AG10803 (cell line): ENCODE results near the gene CACNB2.
A peak's percentile ranks its signal among the peaks of the same experiment; 100 is the strongest.

Source experiments
- DNase-seq: peaks from one replicate; pipeline ENCODE4 v3.0.0; 2010; ENCODE audit warnings: low read depth
- H3K4me3 ChIP-seq: 2 replicates; pipeline ENCODE4 v1.5.1; 2011; ENCODE audit warnings: mild to moderate bottlenecking, low read length, control low read depth
- TF ChIP-seq, protein P1 (sequence below): conservative IDR thresholded peaks from 2 replicates; pipeline ENCODE4 v1.5.1; 2011; ENCODE audit warnings: mild to moderate bottlenecking, low read length, control low read depth, inconsistent platforms

The CACNB2 gene

GRCh38 chr10:18332048-18332447, 191.8 kb downstream of the CACNB2 start:
- no peak for DNase-seq
- TF ChIP-seq, protein P1, sequence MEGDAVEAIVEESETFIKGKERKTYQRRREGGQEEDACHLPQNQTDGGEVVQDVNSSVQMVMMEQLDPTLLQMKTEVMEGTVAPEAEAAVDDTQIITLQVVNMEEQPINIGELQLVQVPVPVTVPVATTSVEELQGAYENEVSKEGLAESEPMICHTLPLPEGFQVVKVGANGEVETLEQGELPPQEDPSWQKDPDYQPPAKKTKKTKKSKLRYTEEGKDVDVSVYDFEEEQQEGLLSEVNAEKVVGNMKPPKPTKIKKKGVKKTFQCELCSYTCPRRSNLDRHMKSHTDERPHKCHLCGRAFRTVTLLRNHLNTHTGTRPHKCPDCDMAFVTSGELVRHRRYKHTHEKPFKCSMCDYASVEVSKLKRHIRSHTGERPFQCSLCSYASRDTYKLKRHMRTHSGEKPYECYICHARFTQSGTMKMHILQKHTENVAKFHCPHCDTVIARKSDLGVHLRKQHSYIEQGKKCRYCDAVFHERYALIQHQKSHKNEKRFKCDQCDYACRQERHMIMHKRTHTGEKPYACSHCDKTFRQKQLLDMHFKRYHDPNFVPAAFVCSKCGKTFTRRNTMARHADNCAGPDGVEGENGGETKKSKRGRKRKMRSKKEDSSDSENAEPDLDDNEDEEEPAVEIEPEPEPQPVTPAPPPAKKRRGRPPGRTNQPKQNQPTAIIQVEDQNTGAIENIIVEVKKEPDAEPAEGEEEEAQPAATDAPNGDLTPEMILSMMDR: no peak
- H3K4me3 ChIP-seq: no peak overlapping the region

- no peak overlapping the region for H3K4me3 ChIP-seq
- no peak for DNase-seq
Observed at GRCh38 chr10:18332484-18332883, 192.3 kb downstream of the CACNB2 start.

DNA sequence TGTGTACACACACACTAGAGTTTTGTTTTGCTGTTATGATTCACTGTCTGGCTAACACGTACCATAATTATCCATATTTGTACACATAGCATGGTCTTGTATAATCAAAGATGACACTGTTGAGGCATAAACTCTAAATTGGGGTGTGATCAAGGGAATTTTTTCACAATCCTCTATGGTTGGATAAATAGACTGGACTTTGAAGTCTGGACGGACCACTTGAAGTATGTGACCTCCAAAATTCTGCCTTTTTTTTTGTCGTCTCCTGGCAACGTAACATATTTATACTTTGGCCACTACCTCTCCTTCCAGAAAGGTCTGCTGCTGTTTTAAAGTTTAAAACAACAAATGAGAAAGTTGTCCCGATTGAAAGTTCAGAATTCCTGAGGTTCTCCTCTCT, 193.4 kb downstream of the CACNB2 start:
- TF ChIP-seq, protein P1: no peak
- peak; percentile 22 for DNase-seq
- H3K4me3 ChIP-seq: no peak overlapping the region

More at GRCh38 chr10:18332484-18332883, 192.3 kb downstream of the CACNB2 start:
- TF ChIP-seq, protein P1: no peak

GRCh38 chr10:18334116-18334867, 194.1 kb downstream of the CACNB2 start:
- no peak overlapping the region for H3K4me3 ChIP-seq
- TF ChIP-seq, protein P1: no peak
- no peak for DNase-seq

DNA sequence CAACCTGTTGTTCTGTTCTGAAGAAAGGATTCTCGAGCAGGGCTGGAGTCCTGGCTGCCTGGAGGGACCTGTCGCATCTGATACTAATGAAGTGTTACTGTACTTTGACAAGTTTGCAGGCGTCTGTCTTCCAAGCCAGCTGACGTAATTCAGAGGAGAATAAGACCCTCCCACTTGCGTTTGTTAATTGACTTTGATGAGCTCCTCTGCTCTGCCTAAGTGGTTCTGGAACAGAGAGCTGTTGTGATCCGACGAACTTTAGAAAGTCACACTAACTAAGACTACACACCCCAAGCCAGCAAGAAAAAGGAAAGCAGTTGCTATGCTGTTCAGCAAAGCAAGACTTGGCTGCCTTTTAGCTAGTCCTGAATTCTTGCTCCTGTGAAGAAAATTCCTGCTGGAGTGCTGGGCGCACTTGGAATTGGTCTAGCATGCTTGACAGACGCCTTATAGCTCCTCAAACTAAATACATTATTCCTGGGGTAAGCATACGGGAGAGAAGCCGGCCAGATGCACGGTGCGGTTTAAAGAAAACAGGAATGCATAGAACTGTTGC, 200.3 kb downstream of the CACNB2 start:
- H3K4me3 ChIP-seq: peak overlapping the region; percentile 9
- TF ChIP-seq, protein P1: no peak
- DNase-seq: peak; percentile 9

DNA sequence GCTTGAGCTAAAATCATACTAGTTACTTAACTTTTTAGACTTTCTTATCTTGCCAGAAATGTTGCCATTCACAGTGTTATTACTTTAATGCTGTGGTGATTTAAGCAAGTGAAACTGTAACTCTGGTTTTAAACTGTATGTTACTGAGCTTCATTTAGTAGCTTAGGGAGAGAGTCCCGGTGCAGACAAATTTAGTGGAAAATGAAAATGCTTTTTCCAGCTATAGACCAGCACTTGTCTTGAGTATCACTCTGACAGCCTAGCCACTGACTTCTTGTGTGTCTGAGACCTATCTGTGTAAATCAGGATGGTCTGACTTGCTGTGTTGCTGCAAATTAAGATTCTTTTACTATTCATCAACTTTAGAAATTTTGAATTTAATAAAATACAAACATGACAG, 200.8 kb downstream of the CACNB2 start:
- TF ChIP-seq, protein P1: no peak
- peak overlapping the region; percentile 9 for H3K4me3 ChIP-seq
- DNase-seq: no peak

GRCh38 chr10:18343573-18343972, 203.3 kb downstream of the CACNB2 start:
- no peak for DNase-seq
- TF ChIP-seq, protein P1: no peak

More at GRCh38 chr10:18343573-18343972, 203.3 kb downstream of the CACNB2 start:
- H3K4me3 ChIP-seq: no peak overlapping the region
